ENCODE data around the gene COL6A5.

The COL6A5 gene

DNA sequence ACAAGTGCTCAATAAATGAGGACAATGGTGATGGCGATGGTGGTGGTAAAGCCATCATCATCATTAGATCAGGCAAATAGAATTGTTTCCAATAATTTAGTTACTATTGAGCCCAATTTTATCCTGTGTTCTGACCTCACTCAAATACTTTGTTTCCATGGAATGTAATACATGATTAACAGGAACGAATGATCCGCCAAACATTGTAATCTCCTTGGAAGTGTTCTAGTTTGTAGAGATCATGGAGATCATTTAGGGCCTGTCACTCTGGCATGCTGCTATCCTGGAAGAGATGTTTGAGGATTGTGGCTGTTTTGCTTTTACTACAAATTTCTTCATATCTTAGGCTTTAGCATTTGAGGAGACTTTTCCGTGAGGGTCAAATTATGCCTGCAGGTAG is 174.3 kb downstream of the COL6A5 start:
- FAIRE-seq = no peak
- no peak for DNase-seq (ENCODE audit: insufficient read length, low spot score)
- TF ChIP-seq SPI1 (IDR thresholded peaks at IDR 0.05; ENCODE audit: low read depth, low read length) = no peak
- no peak for TF ChIP-seq POU2F2 (IDR thresholded peaks at IDR 0.05; ENCODE audit: low read depth, low read length)
- no peak for TF ChIP-seq TAF1 (IDR thresholded peaks at IDR 0.05; ENCODE audit: low read depth, low read length)
- TF ChIP-seq POLR2A (IDR thresholded peaks at IDR 0.05; ENCODE audit: low read depth, low read length) = no peak
- no peak for TF ChIP-seq POLR2AphosphoS5 (IDR thresholded peaks at IDR 0.05; ENCODE audit: low read depth, low read length)
- TF ChIP-seq PAX5 (IDR thresholded peaks at IDR 0.05; ENCODE audit: insufficient read depth, low read length, severe bottlenecking) = no peak

DNA sequence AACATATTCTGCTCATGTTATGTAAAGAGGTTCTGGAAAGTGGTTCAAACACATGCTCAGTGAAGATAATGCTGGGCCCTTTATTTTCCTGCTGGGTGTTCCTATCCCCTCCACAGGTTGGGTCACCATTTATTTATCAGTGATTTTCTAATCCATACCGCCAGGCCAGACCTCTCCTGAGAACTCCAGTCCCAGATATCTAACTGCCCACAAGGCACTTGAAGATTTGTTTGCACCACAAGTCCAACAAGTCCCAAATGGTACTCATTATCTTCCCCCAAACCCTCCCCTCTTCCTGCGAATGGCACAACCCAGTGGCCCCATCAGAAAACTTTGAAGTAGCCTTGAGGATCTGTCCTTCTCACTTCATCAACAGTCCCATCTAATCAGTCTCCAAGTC is 176.9 kb downstream of the COL6A5 start:
- DNase-seq (ENCODE audit: insufficient read length, low spot score) = no peak

DNA sequence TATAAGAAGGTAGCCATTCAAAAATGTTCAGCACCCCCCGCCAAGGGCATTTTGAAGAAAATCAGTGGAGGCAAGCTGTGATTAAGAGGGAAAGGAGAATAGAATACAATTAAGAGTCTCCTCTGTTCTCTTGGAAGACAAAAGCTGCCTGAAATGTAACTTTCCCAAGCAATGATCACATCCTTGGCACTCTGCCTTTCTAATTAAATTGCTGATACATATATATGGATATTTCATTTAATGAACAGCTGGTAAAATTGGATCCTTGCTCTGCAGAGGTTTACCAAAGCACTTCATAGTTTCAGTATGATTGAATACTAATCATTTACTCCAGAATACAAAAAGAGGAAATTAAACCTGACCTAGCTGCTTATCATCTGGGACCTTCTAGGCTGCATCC is 182.0 kb downstream of the COL6A5 start:
- TF ChIP-seq POLR2A (IDR thresholded peaks at IDR 0.05; ENCODE audit: low read depth, low read length) (no peak), PAX5 (IDR thresholded peaks at IDR 0.05; ENCODE audit: insufficient read depth, low read length, severe bottlenecking) (no peak), POLR2AphosphoS5 (IDR thresholded peaks at IDR 0.05; ENCODE audit: low read depth, low read length) (no peak), TAF1 (IDR thresholded peaks at IDR 0.05; ENCODE audit: low read depth, low read length) (no peak), POU2F2 (IDR thresholded peaks at IDR 0.05; ENCODE audit: low read depth, low read length) (no peak), SPI1 (IDR thresholded peaks at IDR 0.05; ENCODE audit: low read depth, low read length) (no peak)
- FAIRE-seq = no peak

More for the DNA sequence above, 176.9 kb downstream of the COL6A5 start:
- TF ChIP-seq TAF1 (IDR thresholded peaks at IDR 0.05; ENCODE audit: low read depth, low read length) (no peak), POU2F2 (IDR thresholded peaks at IDR 0.05; ENCODE audit: low read depth, low read length) (no peak), PAX5 (IDR thresholded peaks at IDR 0.05; ENCODE audit: insufficient read depth, low read length, severe bottlenecking) (no peak), POLR2A (IDR thresholded peaks at IDR 0.05; ENCODE audit: low read depth, low read length) (no peak), SPI1 (IDR thresholded peaks at IDR 0.05; ENCODE audit: low read depth, low read length) (no peak), POLR2AphosphoS5 (IDR thresholded peaks at IDR 0.05; ENCODE audit: low read depth, low read length) (no peak)
- no peak for FAIRE-seq

DNA sequence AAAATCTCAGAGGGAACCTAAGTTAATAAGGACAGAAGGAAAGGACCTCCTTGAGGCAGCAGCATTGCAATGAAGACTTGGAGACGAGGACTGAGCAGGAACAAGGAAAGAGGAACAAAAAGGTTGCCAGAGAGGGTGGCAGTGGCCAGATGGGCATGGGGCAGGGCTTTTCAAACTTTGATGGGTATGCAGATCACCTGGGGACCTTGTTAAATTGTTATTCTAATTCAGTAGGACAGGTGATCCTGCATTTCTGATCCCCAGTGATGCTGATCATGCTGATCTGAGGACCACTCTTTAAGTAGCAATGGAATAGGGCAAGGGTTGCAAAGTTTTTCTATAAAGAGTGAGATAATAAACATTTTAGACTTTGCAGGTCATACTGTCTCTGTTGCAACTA is 182.6 kb downstream of the COL6A5 start:
- FAIRE-seq (no peak), DNase-seq (ENCODE audit: insufficient read length, low spot score) (no peak)
- TF ChIP-seq POU2F2 (IDR thresholded peaks at IDR 0.05; ENCODE audit: low read depth, low read length) = no peak
- no peak for TF ChIP-seq SPI1 (IDR thresholded peaks at IDR 0.05; ENCODE audit: low read depth, low read length)
- no peak for TF ChIP-seq POLR2A (IDR thresholded peaks at IDR 0.05; ENCODE audit: low read depth, low read length)
- no peak for TF ChIP-seq POLR2AphosphoS5 (IDR thresholded peaks at IDR 0.05; ENCODE audit: low read depth, low read length)
- no peak for TF ChIP-seq PAX5 (IDR thresholded peaks at IDR 0.05; ENCODE audit: insufficient read depth, low read length, severe bottlenecking)
- no peak for TF ChIP-seq TAF1 (IDR thresholded peaks at IDR 0.05; ENCODE audit: low read depth, low read length)

More for the DNA sequence above, 182.0 kb downstream of the COL6A5 start:
- DNase-seq (ENCODE audit: insufficient read length, low spot score) = no peak

DNA sequence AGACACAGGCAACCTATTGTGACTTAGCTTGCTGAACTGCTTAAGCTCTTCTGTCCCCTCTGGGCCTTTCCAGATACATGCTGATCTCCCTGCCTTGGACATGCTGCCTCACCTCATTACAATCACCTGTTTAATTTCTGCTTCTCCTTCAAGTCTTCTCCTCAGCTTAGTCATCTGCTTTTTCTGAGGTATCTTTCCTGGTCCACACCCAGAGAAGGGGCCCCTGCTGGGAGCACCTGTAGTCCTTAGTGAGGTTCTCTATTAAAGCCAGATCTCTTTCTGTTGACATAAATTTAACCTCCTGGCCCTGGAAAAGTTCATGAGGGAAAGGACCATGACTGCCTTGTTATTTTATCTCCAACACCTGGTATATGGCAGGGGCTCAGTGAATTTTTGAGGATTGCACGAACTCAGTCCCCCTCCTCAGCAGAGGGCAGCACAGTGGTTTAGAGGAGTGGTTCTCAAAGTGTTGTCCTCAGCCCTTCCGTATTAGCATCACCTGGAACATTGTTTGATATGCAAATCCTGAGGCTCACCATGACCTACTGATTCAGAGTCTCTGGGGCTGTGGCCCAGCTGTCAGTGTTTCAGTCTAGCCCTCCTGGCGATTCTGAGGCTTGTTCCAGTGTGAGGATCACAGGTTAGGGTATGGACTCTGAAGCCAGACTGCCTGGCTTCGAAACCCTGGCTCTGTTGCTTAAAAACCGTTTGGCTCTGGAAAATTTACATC is 184.2 kb downstream of the COL6A5 start:
- TF ChIP-seq PAX5 (IDR thresholded peaks at IDR 0.05; ENCODE audit: insufficient read depth, low read length, severe bottlenecking) (no peak), POLR2A (IDR thresholded peaks at IDR 0.05; ENCODE audit: low read depth, low read length) (no peak), TAF1 (IDR thresholded peaks at IDR 0.05; ENCODE audit: low read depth, low read length) (no peak), POU2F2 (IDR thresholded peaks at IDR 0.05; ENCODE audit: low read depth, low read length) (no peak), POLR2AphosphoS5 (IDR thresholded peaks at IDR 0.05; ENCODE audit: low read depth, low read length) (no peak), SPI1 (IDR thresholded peaks at IDR 0.05; ENCODE audit: low read depth, low read length) (no peak)
- DNase-seq (ENCODE audit: insufficient read length, low spot score) (no peak), FAIRE-seq (no peak)

DNA sequence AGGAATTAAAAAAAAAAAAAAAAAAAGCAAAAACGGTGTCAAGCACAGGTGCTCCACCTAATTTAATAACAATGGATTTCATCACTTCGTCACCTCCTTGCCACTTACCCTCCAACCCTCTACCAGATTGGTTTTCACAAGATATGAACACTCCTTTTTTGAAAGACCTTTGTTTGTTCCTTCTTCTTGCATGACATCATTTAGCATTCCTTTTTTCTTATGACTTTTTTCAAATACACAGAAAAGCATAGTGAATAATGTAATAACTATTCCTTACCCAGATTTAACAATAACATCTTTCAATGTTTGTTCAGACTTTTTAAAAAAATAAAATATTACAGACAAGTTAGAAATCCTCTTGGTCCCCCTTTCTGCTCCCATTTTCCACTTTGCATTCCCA is 187.8 kb downstream of the COL6A5 start:
- no peak for DNase-seq (ENCODE audit: insufficient read length, low spot score)
- no peak for TF ChIP-seq TAF1 (IDR thresholded peaks at IDR 0.05; ENCODE audit: low read depth, low read length)
- no peak for TF ChIP-seq POU2F2 (IDR thresholded peaks at IDR 0.05; ENCODE audit: low read depth, low read length)
- no peak for TF ChIP-seq POLR2A (IDR thresholded peaks at IDR 0.05; ENCODE audit: low read depth, low read length)
- no peak for TF ChIP-seq PAX5 (IDR thresholded peaks at IDR 0.05; ENCODE audit: insufficient read depth, low read length, severe bottlenecking)
- TF ChIP-seq SPI1 (IDR thresholded peaks at IDR 0.05; ENCODE audit: low read depth, low read length) = no peak
- no peak for TF ChIP-seq POLR2AphosphoS5 (IDR thresholded peaks at IDR 0.05; ENCODE audit: low read depth, low read length)

More for the DNA sequence above, 187.8 kb downstream of the COL6A5 start:
- no peak for FAIRE-seq
